Neuron (in vitro differentiated cells): ENCODE measurements around the gene GCHFR.

Experiments used
- H2AFZ ChIP-seq: one replicate; pipeline ENCODE4 v1.6.1; 2013; ENCODE audit warnings: low read depth, mild to moderate bottlenecking, inconsistent platforms, low read length, moderate library complexity
- H3K27me3 ChIP-seq: one replicate; pipeline ENCODE4 v1.6.1; 2013; ENCODE audit warnings: low read length; ENCODE audit not compliant: insufficient read depth
- H3K36me3 ChIP-seq: one replicate; pipeline ENCODE4 v1.6.1; 2013; ENCODE audit warnings: low read length; ENCODE audit not compliant: insufficient read depth
- H3K4me1 ChIP-seq: one replicate; pipeline ENCODE4 v1.6.1; 2013; ENCODE audit warnings: low read length; ENCODE audit not compliant: insufficient read depth
- H3K4me3 ChIP-seq: 2 replicates; pipeline ENCODE4 v1.5.1; 2013; ENCODE audit warnings: mild to moderate bottlenecking, low read length, moderate library complexity
- H3K9me3 ChIP-seq: one replicate; pipeline ENCODE4 v1.6.1; 2013; ENCODE audit warnings: low read length

GCHFR gene

DNA sequence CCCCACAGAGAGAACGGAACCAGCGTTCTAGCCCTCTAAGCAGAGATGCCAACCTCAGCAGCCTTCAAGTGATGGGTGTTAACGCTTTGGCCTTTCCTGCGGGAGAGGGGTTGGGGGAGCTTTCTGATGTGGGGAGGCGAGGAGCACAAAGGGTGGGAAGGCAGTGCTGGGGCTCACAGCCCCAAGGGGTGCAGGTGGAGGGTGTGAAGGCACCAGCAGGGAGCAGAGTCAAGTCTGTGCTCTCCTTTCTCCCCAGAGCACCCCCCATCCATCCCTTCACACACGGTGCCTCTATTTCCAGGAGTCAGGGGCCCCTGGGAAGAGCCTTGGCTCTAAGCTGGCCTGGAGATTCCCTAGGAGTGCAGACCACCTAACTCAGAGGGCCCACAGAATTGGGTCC lies 10.0 kb downstream of the GCHFR start:
- no peaks in the 10 kb centered on the region for H3K4me1 ChIP-seq
- peaks cover 31% of the 10 kb centered on the region for H3K36me3 ChIP-seq
- no peaks in the 10 kb centered on the region for H3K9me3 ChIP-seq
- H3K4me3 ChIP-seq, result no peak overlapping the region
- no peak overlapping the region for H2AFZ ChIP-seq
- H3K27me3 ChIP-seq, result no peaks in the 10 kb centered on the region

DNA sequence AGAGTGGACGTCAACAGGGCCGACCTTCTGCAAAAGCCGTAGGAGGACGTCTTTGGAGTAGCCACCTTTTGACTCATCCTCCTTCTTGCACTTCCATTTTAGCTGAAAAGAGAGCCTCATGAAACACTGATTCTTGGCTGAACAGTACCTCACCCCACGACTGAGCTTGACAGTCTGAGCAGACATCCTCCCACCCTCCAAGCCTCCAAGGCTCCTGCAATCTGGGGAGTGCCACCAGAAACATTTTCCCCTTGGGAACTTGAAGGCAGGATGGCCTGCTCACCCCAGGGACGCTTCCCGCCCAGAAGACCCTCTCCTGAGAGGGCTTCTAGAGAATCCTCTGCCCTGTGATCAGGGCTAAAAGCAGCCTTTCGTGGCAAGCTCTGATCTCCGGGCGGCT lies 11.1 kb downstream of the GCHFR start:
- no peak overlapping the region for H2AFZ ChIP-seq
- no peaks in the 10 kb centered on the region for H3K9me3 ChIP-seq
- peaks cover 39% of the 10 kb centered on the region for H3K36me3 ChIP-seq
- H3K27me3 ChIP-seq, result no peaks in the 10 kb centered on the region
- H3K4me3 ChIP-seq, result no peak overlapping the region
- no peaks in the 10 kb centered on the region for H3K4me1 ChIP-seq

- no peaks in the 10 kb centered on the region for H3K9me3 ChIP-seq
- H3K4me3 ChIP-seq, result no peak overlapping the region
- H3K27me3 ChIP-seq, result no peaks in the 10 kb centered on the region
- H2AFZ ChIP-seq, result no peak overlapping the region
- H3K4me1 ChIP-seq, result no peaks in the 10 kb centered on the region
- H3K36me3 ChIP-seq, result peaks cover 40% of the 10 kb centered on the region
Observed at GRCh38 chr15:40775740-40776536, 12.1 kb downstream of the GCHFR start.

DNA sequence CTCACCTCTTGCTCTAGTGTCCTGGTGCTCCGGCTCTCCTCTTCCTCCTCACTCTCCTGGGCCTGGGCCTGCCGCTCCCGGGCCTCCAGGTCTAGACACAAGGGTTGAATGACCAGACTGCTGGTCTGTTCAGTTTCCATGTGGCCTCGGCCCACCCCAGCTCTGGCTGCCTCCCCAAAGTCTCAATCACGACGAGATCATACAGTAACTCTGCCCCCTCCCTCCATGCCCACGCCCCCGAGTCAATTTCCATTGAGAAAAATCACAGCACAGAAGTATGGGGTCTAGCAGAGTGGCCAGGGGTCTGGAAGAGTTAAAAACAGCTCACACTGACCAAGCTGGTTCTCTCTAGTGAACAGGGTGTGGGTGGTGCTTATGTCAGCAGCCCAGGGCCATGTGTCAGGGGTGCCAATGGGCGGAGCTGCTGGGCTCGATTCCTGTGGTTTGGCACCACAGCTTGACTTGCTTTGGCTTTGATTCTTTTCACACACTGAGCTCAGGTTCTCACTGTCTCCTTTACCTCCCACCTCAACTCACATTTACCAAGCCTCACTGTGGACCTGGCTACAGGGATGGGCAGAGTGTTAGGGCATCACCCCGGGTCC lies 12.8 kb downstream of the GCHFR start:
- Histone ChIP-seq H3K4me1 (no peaks in the 10 kb centered on the region), H3K4me3 (no peak overlapping the region), H3K27me3 (no peaks in the 10 kb centered on the region), H3K9me3 (no peaks in the 10 kb centered on the region), H2AFZ (no peak overlapping the region), H3K36me3 (peaks cover 40% of the 10 kb centered on the region)

DNA sequence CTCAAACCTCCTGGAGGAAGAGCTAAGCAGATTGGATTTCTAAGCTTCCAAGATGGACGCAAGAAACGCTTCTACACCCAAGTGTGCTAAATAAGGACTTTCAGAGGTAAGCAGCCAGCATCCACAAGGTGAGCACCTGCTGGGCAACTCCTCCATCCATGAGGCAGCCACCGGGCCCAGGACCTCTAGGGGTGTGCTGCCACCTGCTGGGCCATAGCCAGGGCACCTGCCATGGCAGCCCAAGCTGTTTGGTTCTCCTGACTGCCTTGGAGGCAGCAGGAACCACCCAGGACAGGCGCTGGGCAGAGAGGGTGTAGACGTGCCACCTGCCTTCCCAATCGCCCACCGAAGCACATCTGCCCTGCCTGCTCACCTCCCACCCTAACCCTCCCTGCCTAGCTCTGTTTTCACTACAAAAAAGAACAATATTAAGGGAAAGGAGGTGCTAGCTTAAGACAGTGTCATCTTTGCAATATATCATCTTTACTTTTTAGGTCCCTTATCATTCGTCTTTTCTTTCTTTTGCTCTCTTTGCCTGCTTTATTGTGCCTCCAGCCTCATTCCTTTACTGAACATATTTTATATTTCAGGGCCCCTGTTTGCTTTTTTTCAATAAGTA lies 18.9 kb downstream of the GCHFR start:
- Histone ChIP-seq H3K4me1 (no peaks in the 10 kb centered on the region), H3K4me3 (no peak overlapping the region), H2AFZ (no peak overlapping the region), H3K27me3 (no peaks in the 10 kb centered on the region), H3K36me3 (peaks cover 11% of the 10 kb centered on the region), H3K9me3 (no peaks in the 10 kb centered on the region)

GRCh38 chr15:40785164-40785563 lies 21.3 kb downstream of the GCHFR start:
- H3K4me1 ChIP-seq, result no peaks in the 10 kb centered on the region

DNA sequence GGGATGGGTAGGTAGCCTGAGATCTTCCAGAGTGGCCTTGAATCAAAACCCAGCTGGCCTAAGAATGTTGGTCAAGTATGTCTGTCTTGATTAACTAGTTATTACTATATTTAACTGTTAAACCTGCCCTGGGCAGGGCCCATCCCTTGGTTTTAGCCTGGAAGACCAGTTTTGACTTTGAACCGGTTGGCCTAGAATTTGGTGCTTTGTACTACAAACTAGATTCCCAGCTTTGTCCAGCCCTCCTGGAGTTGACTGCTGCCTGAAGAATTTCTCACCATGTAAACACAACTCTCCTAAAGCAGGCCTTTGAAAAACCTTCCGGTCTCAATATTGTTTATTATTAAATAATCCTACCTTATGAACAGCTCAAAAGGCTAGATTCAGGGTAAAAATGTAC lies 21.9 kb downstream of the GCHFR start:
- H3K4me1 ChIP-seq, result no peaks in the 10 kb centered on the region
- peaks cover 3% of the 10 kb centered on the region for H3K36me3 ChIP-seq
- H3K4me3 ChIP-seq, result no peak overlapping the region
- no peaks in the 10 kb centered on the region for H3K9me3 ChIP-seq
- no peaks in the 10 kb centered on the region for H3K27me3 ChIP-seq
- no peak overlapping the region for H2AFZ ChIP-seq

More at GRCh38 chr15:40785164-40785563, 21.3 kb downstream of the GCHFR start:
- Histone ChIP-seq H3K27me3 (no peaks in the 10 kb centered on the region), H3K4me3 (no peak overlapping the region), H2AFZ (no peak overlapping the region), H3K36me3 (no peaks in the 10 kb centered on the region), H3K9me3 (no peaks in the 10 kb centered on the region)

GRCh38 chr15:40787344-40787841 lies 23.5 kb downstream of the GCHFR start:
- Histone ChIP-seq H2AFZ (no peak overlapping the region), H3K36me3 (peaks cover 3% of the 10 kb centered on the region), H3K27me3 (no peaks in the 10 kb centered on the region), H3K4me3 (no peak overlapping the region), H3K9me3 (no peaks in the 10 kb centered on the region), H3K4me1 (no peaks in the 10 kb centered on the region)

GRCh38 chr15:40787991-40788390 lies 24.1 kb downstream of the GCHFR start:
- Histone ChIP-seq H2AFZ (no peak overlapping the region), H3K36me3 (peaks cover 3% of the 10 kb centered on the region), H3K27me3 (no peaks in the 10 kb centered on the region), H3K4me1 (no peaks in the 10 kb centered on the region), H3K4me3 (no peak overlapping the region), H3K9me3 (no peaks in the 10 kb centered on the region)

DNA sequence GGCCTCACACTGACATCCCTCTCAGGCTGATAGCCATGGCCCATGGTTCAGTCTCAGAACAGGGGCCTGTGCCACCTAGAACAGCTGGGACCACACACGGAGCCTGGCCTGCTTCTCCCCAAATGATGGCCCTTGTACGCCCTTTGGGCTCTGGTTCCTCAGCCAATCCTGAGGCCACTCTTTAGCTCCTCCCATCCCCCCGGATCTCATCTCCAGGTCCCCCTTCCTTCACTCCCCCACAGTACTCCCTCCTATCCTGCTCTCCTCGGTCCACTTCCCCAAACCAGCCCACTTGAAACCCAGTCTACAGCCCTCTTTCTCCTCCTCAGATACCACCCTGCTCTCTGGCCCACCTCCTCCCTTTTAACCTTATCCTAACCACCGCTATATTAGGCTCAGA lies 25.3 kb downstream of the GCHFR start:
- no peak overlapping the region for H2AFZ ChIP-seq

DNA sequence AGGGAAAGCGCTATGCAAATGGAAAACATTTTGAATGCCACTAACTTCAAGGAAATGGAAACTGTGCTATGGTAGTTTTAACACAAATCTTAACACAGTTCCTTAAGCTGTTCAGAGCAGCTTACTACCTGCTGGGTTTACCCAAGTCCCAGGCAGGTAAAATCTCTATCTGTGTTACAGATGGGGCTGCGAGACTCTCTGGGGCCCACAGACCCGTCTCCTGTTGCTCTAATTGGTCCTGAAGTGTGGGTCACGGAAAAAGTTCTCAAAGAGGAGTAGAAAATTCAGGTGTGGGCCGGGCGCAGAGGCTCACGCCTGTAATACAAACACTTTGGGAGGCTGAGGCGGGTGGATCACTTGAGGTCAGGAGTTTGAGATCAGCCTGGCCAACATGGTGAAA lies 26.1 kb downstream of the GCHFR start:
- no peak overlapping the region for H2AFZ ChIP-seq
- peaks cover 3% of the 10 kb centered on the region for H3K36me3 ChIP-seq
- no peaks in the 10 kb centered on the region for H3K9me3 ChIP-seq
- H3K27me3 ChIP-seq, result no peaks in the 10 kb centered on the region
- no peak overlapping the region for H3K4me3 ChIP-seq
- no peaks in the 10 kb centered on the region for H3K4me1 ChIP-seq

More for the DNA sequence above, 25.3 kb downstream of the GCHFR start:
- H3K4me1 ChIP-seq, result no peaks in the 10 kb centered on the region
- peaks cover 3% of the 10 kb centered on the region for H3K36me3 ChIP-seq
- no peaks in the 10 kb centered on the region for H3K27me3 ChIP-seq
- H3K9me3 ChIP-seq, result no peaks in the 10 kb centered on the region
- H3K4me3 ChIP-seq, result no peak overlapping the region

- Histone ChIP-seq H3K4me1 (no peaks in the 10 kb centered on the region), H2AFZ (no peak overlapping the region), H3K4me3 (no peak overlapping the region), H3K36me3 (peaks cover 3% of the 10 kb centered on the region), H3K27me3 (no peaks in the 10 kb centered on the region), H3K9me3 (no peaks in the 10 kb centered on the region)
Observed at GRCh38 chr15:40790718-40791117, 26.9 kb downstream of the GCHFR start.

DNA sequence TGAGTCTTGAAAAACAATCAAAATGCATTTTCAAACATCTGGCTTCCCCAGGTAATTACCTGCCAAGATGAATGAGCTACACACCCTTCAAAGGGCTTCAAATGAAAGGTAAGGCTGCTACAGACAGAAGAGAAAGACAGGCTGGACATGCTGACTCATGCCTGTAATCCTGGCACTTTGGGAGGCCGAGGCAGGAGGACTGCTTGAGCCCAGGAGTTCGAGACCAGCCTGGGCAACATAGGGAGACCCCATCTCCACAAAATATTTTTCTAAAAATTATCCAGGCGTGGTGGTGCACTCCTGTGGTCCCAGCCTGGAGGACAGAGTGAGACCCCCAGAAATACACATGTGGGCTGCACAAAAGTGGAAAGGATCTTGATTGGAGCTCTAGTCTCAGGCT lies 28.5 kb downstream of the GCHFR start:
- Histone ChIP-seq H2AFZ (no peak overlapping the region), H3K4me1 (no peaks in the 10 kb centered on the region), H3K4me3 (no peak overlapping the region), H3K9me3 (no peaks in the 10 kb centered on the region), H3K36me3 (peaks cover 3% of the 10 kb centered on the region), H3K27me3 (no peaks in the 10 kb centered on the region)
